Measurements from ENCODE around the gene PNPLA2. TPM values are rescaled to one million over a fixed set of nuclear protein-coding genes. Genes with fewer than 3 reads are reported as not detected.

PNPLA2 gene
- total and polyA plus RNA-seq, 8 donors, result 59.1 to 234 (median 95.9) TPM

DNA sequence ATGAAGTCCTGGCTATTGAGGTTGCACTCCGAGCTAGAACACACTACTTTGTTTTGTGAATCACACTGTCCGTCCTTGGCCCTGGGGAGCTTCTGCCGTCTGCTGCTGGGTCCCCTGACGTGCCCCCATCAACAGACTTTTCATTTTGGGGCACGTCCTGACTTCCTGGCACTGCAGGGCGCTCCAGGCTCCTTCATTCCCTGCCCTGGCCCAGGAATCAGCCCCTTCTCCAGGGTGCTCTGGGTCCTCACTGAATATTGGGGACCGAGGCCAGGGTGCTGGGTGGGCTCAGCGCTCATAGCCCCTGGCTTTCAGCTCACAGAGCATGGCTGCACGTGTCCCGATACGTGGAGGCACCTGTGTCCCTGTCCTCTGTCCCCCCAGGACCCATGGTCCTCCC, 46.2 kb downstream of the PNPLA2 start:
- Histone ChIP-seq H3K27ac (no peak overlapping the region), H3K4me1 (no peaks in the 10 kb centered on the region), H3K4me3 (no peak overlapping the region), H3K9me3 (no peaks in the 10 kb centered on the region), H3K36me3 (peaks cover 0 to 5% (median 0%) of the 10 kb centered on the region in 3 donors), H3K27me3 (no peaks in the 10 kb centered on the region)
- DNase-seq, result no peak
- TF ChIP-seq CTCF (IDR thresholded peaks at IDR 0.05), result no peak
- no peak for FAIRE-seq
- ATAC-seq, result no peak
- WGBS, 2 donors, result 88 to 90% methylated on average over 9 to 10 of the region's 11 CpGs
- intact Hi-C loops (cut with DNase I), result no loop called here

GRCh38 chr11:865462-866430, 47.0 kb downstream of the PNPLA2 start:
- no peak overlapping the region for H3K4me3 ChIP-seq
- intact Hi-C loops (cut with DNase I), result no loop called here
- peaks cover 0 to 5% (median 0%) of the 10 kb centered on the region in 3 donors for H3K36me3 ChIP-seq
- DNase-seq (no peak), ATAC-seq (no peak), FAIRE-seq (no peak)
- no peaks in the 10 kb centered on the region for H3K9me3 ChIP-seq
- TF ChIP-seq CTCF (IDR thresholded peaks at IDR 0.05), result no peak
- no peaks in the 10 kb centered on the region for H3K27me3 ChIP-seq
- WGBS, 2 donors, result 85 to 87% methylated on average over 33 to 41 of the region's 41 CpGs
- H3K27ac ChIP-seq, result no peak overlapping the region
- no peaks in the 10 kb centered on the region for H3K4me1 ChIP-seq

- no peaks in the 10 kb centered on the region for H3K9me3 ChIP-seq
- TF ChIP-seq CTCF (IDR thresholded peaks at IDR 0.05), result no peak
- DNase-seq (no peak), ATAC-seq (no peak), FAIRE-seq (no peak)
- no peaks in the 10 kb centered on the region for H3K27me3 ChIP-seq
- 89 to 93% methylated on average over 14 of the region's 14 CpGs for WGBS, 2 donors
- no peaks in the 10 kb centered on the region for H3K4me1 ChIP-seq
- H3K27ac ChIP-seq, result no peak overlapping the region
- no peak overlapping the region for H3K4me3 ChIP-seq
- intact Hi-C loops (cut with DNase I), result no loop called here
- H3K36me3 ChIP-seq, result peaks cover 0 to 5% (median 0%) of the 10 kb centered on the region in 3 donors
Measured at GRCh38 chr11:866481-866880, 47.8 kb downstream of the PNPLA2 start.

- Histone ChIP-seq H3K36me3 (peaks cover 0 to 5% (median 0%) of the 10 kb centered on the region in 3 donors), H3K4me3 (no peak overlapping the region), H3K27ac (peak overlapping the region in 1 of 4 donors; percentile 17), H3K9me3 (no peaks in the 10 kb centered on the region), H3K4me1 (no peaks in the 10 kb centered on the region), H3K27me3 (no peaks in the 10 kb centered on the region)
- ATAC-seq, result no peak
- TF ChIP-seq CTCF (IDR thresholded peaks at IDR 0.05), result no peak
- DNase-seq, result no peak
- 63 to 75% methylated on average over 8 of the region's 8 CpGs for WGBS, 2 donors
- FAIRE-seq, result no peak
- intact Hi-C loops (cut with DNase I), result no loop called here
Measured at GRCh38 chr11:867856-868358, 49.2 kb downstream of the PNPLA2 start.
